Activated CD4-positive, alpha-beta T cell treated with anti-CD3 and anti-CD28 coated beads, Interleukin-2, amount 50 U/mL, for 1 hour (primary cell): Measurements from ENCODE around the gene C4A.
"Not testable (repeated sequence)": the region's sequence is repeated elsewhere in the genome, so short reads cannot be mapped to it uniquely, and the experiment has no call there.

Experiments used
- DNase-seq: peaks from one replicate; pipeline ENCODE4 v3.0.0-alpha.2; 2020

The C4A gene

GRCh38 chr6:32037136-32037535, 55.3 kb downstream of the C4A start:
- not testable (repeated sequence) for DNase-seq

DNA sequence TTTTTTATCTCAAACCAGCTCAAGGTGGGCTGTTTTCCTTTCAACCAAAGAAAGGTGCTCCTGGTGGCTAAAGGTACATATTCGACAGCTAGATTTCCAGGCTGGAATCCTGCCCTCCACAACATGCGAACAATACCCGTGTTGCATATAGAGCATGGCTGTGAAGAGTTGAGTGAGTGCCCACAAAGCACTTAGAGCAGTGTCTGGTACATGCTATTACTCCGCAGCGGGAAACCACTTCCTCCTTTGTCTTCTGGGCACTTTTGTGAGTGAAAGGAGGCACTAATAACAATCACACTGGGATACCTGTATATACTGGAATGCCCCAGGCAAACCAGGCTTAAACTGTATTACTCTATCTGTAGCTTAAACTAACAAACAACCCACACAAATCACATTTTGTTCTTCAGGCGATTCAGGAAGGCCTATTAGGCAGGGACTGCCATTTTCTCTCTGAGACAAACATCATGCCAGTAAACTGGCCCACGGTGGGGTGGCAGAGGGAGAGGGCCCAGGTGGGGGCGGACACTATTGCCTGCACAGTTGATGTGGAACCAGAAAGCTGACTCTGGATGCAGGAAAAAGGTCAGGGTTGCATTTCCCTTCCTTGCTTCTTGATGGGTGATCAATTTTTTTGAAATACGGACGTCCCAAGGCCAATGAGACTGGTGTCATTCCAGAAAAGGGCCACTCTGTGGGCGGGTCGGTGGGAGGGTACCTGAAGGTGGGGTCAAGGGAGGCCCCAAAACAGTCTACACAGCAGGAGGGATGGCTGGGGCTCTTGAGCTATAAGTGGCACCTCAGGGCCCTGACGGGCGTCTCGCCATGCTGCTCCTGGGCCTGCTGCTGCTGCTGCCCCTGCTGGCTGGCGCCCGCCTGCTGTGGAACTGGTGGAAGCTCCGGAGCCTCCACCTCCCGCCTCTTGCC, 56.0 kb downstream of the C4A start, which contains the start of gene CYP21A2:
Gene CYP21A2 (plus strand): TSS at position 818 of the 927 bp plus-strand sequence. CDS start 8 bp downstream, at position 826.
- DNase-seq: not testable (repeated sequence)

DNA sequence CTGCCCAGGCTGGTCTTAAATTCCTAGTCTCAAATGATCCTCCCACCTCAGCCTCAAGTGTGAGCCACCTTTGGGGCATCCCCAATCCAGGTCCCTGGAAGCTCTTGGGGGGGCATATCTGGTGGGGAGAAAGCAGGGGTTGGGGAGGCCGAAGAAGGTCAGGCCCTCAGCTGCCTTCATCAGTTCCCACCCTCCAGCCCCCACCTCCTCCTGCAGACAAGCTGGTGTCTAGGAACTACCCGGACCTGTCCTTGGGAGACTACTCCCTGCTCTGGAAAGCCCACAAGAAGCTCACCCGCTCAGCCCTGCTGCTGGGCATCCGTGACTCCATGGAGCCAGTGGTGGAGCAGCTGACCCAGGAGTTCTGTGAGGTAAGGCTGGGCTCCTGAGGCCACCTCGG, 57.0 kb downstream of the C4A start:
- not testable (repeated sequence) for DNase-seq

DNA sequence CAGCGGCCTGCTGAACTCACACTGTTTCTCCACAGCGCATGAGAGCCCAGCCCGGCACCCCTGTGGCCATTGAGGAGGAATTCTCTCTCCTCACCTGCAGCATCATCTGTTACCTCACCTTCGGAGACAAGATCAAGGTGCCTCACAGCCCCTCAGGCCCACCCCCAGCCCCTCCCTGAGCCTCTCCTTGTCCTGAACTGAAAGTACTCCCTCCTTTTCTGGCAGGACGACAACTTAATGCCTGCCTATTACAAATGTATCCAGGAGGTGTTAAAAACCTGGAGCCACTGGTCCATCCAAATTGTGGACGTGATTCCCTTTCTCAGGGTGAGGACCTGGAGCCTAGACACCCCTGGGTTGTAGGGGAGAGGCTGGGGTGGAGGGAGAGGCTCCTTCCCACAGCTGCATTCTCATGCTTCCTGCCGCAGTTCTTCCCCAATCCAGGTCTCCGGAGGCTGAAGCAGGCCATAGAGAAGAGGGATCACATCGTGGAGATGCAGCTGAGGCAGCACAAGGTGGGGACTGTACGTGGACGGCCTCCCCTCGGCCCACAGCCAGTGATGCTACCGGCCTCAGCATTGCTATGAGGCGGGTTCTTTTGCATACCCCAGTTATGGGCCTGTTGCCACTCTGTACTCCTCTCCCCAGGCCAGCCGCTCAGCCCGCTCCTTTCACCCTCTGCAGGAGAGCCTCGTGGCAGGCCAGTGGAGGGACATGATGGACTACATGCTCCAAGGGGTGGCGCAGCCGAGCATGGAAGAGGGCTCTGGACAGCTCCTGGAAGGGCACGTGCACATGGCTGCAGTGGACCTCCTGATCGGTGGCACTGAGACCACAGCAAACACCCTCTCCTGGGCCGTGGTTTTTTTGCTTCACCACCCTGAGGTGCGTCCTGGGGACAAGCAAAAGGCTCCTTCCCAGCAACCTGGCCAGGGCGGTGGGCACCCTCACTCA, 57.7 kb downstream of the C4A start:
- not testable (repeated sequence) for DNase-seq

DNA sequence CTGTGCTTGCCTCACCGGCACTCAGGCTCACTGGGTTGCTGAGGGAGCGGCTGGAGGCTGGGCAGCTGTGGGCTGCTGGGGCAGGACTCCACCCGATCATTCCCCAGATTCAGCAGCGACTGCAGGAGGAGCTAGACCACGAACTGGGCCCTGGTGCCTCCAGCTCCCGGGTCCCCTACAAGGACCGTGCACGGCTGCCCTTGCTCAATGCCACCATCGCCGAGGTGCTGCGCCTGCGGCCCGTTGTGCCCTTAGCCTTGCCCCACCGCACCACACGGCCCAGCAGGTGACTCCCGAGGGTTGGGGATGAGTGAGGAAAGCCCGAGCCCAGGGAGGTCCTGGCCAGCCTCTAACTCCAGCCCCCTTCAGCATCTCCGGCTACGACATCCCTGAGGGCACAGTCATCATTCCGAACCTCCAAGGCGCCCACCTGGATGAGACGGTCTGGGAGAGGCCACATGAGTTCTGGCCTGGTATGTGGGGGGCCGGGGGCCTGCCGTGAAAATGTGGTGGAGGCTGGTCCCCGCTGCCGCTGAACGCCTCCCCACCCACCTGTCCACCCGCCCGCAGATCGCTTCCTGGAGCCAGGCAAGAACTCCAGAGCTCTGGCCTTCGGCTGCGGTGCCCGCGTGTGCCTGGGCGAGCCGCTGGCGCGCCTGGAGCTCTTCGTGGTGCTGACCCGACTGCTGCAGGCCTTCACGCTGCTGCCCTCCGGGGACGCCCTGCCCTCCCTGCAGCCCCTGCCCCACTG, 58.6 kb downstream of the C4A start:
- not testable (repeated sequence) for DNase-seq

DNA sequence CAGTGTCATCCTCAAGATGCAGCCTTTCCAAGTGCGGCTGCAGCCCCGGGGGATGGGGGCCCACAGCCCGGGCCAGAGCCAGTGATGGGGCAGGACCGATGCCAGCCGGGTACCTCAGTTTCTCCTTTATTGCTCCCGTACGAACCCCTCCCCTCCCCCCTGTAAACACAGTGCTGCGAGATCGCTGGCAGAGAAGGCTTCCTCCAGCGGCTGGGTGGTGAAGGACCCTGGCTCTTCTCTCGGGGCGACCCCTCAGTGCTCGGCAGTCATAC, 59.1 kb downstream of the C4A start:
- DNase-seq: not testable (repeated sequence)

DNA sequence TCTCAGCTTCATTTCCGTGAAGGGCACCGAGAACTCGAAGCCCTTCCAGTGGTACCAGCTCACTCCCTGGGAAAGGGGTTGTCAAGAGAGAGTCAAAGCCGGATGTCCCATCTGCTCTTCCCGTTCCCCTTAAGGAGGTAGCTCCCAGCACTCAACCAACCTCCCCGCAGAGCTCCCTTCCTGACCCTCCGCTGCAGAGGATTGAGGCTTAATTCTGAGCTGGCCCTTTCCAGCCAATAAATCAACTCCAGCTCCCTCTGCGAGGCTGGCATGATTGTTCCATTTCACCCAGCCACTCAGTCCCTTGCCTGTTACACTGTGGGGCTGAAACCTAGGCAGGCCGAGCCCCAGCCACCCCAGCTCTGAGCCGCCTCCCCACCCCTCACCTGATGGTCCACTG, 59.5 kb downstream of the C4A start:
- not testable (repeated sequence) for DNase-seq

GRCh38 chr6:32042276-32042675, 60.4 kb downstream of the C4A start:
- not testable (repeated sequence) for DNase-seq

- DNase-seq: not testable (repeated sequence)
Observed at GRCh38 chr6:32043589-32044380, 61.9 kb downstream of the C4A start.

- DNase-seq: not testable (repeated sequence)
Observed at GRCh38 chr6:32044916-32045315, 63.1 kb downstream of the C4A start.

DNA sequence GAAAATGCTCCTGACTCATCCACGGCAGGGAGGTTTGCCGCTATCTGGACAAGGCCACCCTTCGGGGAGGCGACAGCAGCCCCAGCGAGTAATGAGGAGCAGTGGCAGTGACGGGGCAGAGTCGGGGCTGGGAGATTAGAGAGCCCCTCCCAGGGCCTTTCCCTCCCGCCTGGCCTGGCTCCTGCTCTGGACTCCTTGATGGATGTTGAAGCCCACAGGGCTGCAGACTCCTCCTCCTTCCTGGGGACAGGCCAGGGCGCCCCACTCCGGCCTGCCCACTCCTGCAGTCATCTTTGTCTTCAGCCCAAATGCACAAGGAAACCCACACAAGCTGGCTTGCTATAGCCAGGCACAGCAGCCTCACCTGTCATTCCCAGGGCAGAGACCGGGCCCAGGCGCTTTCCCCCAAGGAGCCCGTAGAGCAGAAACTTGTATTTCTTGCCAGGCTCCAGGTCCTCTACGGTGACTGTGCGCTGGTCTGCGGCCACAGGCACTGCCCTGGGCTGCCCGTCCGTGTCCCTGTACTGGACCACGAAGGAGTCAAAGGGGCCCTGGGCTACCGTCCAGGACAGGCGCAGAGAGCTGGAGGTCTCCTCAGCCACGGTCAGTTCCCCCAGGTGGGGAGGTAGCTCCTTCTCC, 64.1 kb downstream of the C4A start:
- DNase-seq: no peak

- DNase-seq: no peak
Observed at GRCh38 chr6:32046450-32047083, 64.7 kb downstream of the C4A start.

DNA sequence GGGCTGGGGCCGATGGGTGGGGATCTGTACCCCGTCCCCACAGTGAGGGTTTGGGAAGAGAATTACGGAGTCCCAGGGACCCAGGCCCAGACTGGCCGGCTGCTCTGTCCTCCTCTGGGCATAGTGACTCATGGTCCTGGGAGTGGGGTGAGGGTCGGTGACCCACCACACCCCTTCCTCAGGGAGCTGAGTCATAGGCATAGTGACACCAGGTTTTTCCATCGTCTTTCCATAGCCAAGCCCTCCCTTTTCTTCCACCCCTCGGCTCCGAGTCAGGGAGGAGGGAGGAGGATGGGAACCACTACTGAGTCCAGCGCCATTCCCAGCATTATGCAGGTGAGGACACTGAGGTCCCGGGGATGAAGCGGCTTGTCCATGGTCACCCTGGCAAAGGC, 65.2 kb downstream of the C4A start:
- no peak for DNase-seq

GRCh38 chr6:32047539-32047854, 65.6 kb downstream of the C4A start:
- no peak for DNase-seq

DNA sequence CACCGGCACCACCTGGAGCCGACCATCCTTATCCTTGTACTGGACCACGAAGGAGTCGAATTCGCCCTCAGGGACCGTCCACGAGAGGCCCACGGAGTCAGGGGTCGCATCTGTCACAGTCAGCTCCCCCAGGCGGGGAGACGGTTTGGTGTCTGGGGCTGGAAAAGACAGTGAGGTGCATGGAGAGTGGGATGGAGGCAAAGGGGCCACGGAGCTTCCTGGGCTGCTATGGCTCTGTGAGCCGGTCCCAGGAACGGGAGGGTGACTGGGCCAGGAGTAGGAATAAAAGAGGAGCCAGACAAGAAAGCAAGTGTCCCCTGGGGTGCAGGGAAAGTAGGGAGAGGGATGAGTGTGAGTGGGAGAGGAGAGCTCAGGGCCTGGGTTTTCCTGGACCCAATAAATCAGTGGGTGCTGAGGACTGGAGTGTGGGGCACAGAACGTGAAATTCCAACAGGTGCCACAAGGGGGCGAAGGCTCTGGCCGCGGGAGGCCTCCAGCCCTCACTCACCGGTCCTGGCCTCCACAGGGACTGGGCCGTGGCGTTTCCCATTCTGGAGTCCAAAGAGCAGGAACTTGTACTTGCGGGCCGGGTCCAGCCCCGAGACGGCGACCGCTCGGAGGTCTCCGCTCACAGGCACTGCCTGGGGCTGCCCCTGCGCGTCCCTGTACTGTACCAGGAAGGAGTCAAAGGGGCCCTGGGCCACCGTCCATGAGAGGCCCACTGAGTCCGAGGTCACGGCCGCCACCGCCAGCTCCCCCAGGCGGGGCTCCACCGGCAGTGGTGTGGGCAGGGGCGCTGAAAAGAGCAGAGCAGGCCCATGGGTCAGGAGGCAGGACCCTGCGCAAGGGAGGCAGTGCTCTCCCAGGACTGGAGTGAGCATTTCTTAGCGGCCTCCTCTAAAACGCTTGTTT, 66.3 kb downstream of the C4A start:
- peak; percentile 69 for DNase-seq

DNA sequence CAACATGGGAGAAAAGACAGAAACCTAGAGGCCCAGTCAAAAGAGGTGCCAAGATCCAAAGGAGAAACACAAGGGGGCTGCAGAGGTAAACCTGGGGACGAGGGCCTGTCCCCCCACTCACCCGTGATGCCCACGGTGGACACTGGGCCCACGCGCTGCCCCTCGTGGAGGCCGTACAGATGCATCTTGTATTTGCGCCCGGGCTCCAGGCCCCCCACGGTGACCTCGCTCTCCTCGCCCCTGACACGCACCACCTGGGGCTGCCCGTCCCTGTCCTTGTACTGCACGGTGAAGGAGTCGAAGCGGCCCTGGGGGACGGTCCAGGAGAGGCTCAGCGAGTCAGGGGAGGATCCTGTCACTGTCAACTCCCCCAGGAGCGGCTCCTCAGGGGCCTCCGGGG, 67.3 kb downstream of the C4A start:
- not testable (repeated sequence) for DNase-seq

DNA sequence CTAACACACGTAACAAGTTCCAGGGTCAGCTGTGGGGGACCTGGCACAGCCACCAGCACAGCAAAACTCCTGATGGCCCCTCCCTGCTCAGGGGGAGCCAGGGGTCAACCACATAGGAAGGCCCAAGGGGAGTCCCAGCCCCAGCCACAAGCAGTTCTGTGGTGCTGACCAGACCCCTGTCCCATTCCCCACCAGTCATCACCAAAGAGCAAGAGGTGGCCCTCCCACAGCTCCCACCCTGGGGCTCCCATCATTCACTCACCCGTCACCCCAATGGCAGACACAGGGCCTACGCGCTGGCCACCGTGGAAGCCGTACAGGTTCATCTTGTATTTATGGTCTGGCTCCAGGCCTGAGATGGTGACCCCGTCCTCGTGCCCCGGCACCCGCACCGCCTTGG, 67.9 kb downstream of the C4A start:
- DNase-seq: not testable (repeated sequence)

DNA sequence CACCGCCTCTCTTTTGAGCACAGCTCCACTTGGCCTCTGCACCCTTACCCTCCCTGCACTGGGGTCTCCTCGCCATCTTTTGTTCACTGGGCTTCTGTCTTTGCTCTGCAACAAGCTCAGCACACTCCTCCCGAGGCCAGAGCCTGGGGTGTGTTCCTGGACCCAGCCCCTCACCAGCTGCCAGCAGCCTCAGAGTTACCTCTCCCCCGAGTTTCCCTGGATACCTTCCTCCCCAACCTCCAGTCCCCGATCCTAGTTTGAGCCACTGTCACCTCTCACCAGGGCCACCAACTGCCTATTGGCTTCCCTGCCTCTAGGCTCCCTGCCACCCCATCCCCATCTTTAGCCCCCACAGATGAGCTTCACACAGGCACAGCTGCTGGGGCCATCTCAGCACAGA, 68.7 kb downstream of the C4A start:
- DNase-seq: no peak
